ENCODE results near the gene CCDC152.
"Not testable (repeated sequence)": the region's sequence is repeated elsewhere in the genome, so short reads cannot be mapped to it uniquely, and the experiment has no call there.

Gene CCDC152

DNA sequence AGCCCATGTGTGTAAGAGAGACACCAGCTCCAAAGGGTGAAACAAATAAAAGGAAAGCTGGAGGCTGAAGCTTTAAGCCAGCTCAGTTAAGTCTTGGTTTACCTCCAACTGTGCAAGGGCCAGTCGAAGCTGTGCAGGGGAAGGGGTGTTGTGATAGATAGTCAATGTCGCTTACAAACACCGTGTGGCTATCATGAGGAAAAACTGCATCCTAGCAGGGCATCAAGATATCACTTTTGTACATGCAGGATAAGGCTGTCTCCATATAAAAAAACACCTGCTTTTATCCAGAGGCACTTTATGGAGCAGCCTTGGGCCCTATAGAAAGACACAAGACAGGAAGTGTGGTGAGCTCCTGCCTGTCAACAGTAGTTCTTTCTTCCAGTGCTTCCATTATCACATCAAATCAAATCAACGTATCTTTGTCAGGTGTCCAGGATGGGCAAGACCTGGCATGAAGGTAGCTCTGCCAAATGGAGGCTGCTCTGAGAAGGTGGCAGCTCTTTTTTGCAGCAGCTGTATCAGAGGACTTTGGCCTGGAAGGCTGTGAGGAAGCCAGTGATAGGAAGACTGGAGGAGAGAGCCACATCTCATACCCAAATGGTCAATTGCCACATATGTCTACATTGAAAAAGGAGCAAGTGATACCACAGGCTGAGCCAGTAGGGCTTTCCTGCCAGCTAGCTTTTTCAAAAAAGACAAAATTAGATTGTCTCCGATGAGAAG lies 84.4 kb downstream of the CCDC152 start:
- no peaks in the 10 kb centered on the region for H3K27me3 ChIP-seq (ENCODE audit: insufficient read depth, poor library complexity, severe bottlenecking)
- H3K4me3 ChIP-seq (replicated peaks; ENCODE audit: insufficient read depth, low read length): no peak overlapping the region
- no peak for DNase-seq (ENCODE audit: low read depth in 1 of 2, low spot score in 1 of 2)
- H3K27ac ChIP-seq (replicated peaks): no peak overlapping the region
- TF ChIP-seq, protein P1, sequence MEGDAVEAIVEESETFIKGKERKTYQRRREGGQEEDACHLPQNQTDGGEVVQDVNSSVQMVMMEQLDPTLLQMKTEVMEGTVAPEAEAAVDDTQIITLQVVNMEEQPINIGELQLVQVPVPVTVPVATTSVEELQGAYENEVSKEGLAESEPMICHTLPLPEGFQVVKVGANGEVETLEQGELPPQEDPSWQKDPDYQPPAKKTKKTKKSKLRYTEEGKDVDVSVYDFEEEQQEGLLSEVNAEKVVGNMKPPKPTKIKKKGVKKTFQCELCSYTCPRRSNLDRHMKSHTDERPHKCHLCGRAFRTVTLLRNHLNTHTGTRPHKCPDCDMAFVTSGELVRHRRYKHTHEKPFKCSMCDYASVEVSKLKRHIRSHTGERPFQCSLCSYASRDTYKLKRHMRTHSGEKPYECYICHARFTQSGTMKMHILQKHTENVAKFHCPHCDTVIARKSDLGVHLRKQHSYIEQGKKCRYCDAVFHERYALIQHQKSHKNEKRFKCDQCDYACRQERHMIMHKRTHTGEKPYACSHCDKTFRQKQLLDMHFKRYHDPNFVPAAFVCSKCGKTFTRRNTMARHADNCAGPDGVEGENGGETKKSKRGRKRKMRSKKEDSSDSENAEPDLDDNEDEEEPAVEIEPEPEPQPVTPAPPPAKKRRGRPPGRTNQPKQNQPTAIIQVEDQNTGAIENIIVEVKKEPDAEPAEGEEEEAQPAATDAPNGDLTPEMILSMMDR (IDR thresholded peaks at IDR 0.05; ENCODE audit: insufficient read depth, low read length): no peak
- TF ChIP-seq SPI1 (IDR thresholded peaks at IDR 0.05; ENCODE audit: borderline replicate concordance, low read depth) (no peak), GABPA (IDR thresholded peaks at IDR 0.05; ENCODE audit: low read depth) (no peak), POLR2AphosphoS5 (IDR thresholded peaks at IDR 0.05; ENCODE audit: low read depth) (no peak)
- TF ChIP-seq, protein P2, sequence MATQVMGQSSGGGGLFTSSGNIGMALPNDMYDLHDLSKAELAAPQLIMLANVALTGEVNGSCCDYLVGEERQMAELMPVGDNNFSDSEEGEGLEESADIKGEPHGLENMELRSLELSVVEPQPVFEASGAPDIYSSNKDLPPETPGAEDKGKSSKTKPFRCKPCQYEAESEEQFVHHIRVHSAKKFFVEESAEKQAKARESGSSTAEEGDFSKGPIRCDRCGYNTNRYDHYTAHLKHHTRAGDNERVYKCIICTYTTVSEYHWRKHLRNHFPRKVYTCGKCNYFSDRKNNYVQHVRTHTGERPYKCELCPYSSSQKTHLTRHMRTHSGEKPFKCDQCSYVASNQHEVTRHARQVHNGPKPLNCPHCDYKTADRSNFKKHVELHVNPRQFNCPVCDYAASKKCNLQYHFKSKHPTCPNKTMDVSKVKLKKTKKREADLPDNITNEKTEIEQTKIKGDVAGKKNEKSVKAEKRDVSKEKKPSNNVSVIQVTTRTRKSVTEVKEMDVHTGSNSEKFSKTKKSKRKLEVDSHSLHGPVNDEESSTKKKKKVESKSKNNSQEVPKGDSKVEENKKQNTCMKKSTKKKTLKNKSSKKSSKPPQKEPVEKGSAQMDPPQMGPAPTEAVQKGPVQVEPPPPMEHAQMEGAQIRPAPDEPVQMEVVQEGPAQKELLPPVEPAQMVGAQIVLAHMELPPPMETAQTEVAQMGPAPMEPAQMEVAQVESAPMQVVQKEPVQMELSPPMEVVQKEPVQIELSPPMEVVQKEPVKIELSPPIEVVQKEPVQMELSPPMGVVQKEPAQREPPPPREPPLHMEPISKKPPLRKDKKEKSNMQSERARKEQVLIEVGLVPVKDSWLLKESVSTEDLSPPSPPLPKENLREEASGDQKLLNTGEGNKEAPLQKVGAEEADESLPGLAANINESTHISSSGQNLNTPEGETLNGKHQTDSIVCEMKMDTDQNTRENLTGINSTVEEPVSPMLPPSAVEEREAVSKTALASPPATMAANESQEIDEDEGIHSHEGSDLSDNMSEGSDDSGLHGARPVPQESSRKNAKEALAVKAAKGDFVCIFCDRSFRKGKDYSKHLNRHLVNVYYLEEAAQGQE (IDR thresholded peaks at IDR 0.05; ENCODE audit: insufficient replicate concordance, low read depth): no peak

DNA sequence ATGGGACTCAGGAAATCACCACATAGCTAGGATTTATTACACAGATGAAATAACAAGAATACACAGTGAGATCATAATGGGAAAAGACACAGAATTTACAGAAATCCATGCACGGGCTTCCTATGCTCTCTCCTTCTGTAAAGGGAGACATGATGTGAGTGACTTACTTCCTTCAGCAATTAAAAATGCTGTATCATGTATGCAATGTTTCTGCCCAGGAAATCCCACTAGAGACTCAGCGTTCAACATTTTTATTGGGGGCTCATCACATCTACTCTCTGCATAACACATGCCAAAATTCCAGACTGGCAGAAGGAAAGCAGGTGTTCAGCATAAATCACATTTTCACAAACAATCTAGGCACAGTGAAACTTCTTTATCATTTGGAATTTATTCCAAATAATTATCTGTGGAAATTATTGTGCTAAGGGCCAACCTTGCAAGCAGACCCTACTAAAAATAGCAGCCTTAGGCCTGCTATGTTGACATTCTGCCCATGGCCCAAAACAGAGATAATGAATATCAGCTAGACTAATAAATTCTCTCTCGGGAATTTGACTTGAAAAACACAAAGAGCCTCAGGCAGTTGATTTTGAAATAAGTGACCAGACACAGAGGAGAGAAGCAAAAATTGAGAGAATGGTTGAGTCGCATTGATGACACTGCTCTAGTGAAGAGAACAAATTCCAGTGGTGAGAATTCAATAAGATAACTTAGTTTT lies 86.5 kb downstream of the CCDC152 start:
- Histone ChIP-seq H3K27me3 (ENCODE audit: insufficient read depth, poor library complexity, severe bottlenecking) (no peaks in the 10 kb centered on the region), H3K4me3 (replicated peaks; ENCODE audit: insufficient read depth, low read length) (no peak overlapping the region), H3K27ac (replicated peaks) (no peak overlapping the region)
- DNase-seq (ENCODE audit: low read depth in 1 of 2, low spot score in 1 of 2): no peak
- TF ChIP-seq, protein P1 (IDR thresholded peaks at IDR 0.05; ENCODE audit: insufficient read depth, low read length): no peak
- TF ChIP-seq SPI1 (IDR thresholded peaks at IDR 0.05; ENCODE audit: borderline replicate concordance, low read depth): no peak
- TF ChIP-seq, protein P2 (IDR thresholded peaks at IDR 0.05; ENCODE audit: insufficient replicate concordance, low read depth): no peak
- TF ChIP-seq GABPA (IDR thresholded peaks at IDR 0.05; ENCODE audit: low read depth): no peak
- TF ChIP-seq POLR2AphosphoS5 (IDR thresholded peaks at IDR 0.05; ENCODE audit: low read depth): no peak

DNA sequence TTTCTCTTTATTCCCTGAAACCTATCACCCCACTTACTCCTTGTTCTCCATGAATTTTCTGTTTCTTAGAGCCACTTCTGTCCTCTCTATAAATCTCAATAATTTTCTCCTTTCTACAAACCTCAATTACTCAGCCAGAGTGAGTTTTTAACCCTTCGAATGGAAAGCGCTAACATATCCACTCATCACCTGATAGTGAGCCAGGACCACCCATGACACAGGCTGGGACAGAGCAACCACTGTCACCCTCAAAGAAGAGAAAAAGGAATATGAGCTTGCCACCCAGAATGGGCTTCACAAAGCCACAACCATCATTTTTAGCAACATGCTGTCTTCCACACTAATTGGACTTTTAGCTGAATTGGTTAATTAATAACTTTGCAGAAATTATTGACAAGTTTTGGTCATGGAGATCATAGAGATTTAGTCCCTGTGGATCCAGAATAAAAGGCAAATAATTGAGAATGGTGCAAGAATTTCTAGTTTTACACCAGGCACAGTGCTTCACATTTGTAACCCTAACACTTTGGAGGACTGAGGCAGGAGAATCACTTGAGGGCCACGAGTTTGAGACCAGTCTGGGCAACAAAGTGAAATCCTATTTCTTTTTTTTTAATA lies 87.2 kb downstream of the CCDC152 start:
- DNase-seq (ENCODE audit: low read depth in 1 of 2, low spot score in 1 of 2): no peak
- TF ChIP-seq, protein P2 (IDR thresholded peaks at IDR 0.05; ENCODE audit: insufficient replicate concordance, low read depth): no peak
- TF ChIP-seq POLR2AphosphoS5 (IDR thresholded peaks at IDR 0.05; ENCODE audit: low read depth) (no peak), SPI1 (IDR thresholded peaks at IDR 0.05; ENCODE audit: borderline replicate concordance, low read depth) (no peak), GABPA (IDR thresholded peaks at IDR 0.05; ENCODE audit: low read depth) (no peak)
- TF ChIP-seq, protein P1 (IDR thresholded peaks at IDR 0.05; ENCODE audit: insufficient read depth, low read length): no peak

DNA sequence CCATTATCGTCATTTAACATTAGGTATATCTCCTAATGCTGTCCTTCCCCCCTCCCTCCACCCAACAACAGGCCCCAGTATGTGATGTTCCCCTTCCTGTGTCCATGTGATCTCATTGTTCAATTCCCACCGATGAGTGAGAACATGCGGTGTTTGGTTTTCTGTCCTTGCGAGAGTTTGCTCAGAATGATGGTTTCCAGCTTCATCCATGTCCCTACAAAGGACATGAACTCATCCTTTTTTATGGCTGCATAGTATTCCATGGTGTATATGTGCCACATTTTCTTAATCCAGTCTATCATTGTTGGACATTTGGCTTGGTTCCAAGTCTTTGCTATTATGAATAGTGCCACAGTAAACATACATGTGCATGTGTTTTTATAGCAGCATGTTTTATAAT lies 87.8 kb downstream of the CCDC152 start:
- H3K27ac ChIP-seq (replicated peaks); H3K4me3 ChIP-seq (replicated peaks; ENCODE audit: insufficient read depth, low read length); DNase-seq (ENCODE audit: low read depth in 1 of 2, low spot score in 1 of 2); H3K27me3 ChIP-seq (ENCODE audit: insufficient read depth, poor library complexity, severe bottlenecking): not testable (repeated sequence)

More for the DNA sequence above, 87.2 kb downstream of the CCDC152 start:
- no peak overlapping the region for H3K27ac ChIP-seq (replicated peaks)
- no peaks in the 10 kb centered on the region for H3K27me3 ChIP-seq (ENCODE audit: insufficient read depth, poor library complexity, severe bottlenecking)
- no peak overlapping the region for H3K4me3 ChIP-seq (replicated peaks; ENCODE audit: insufficient read depth, low read length)

Data from HL-60 (cell line).